Skeletal muscle satellite cell (primary cell): ENCODE results near the gene SLC7A10.

Experiments used
- H3K27me3 ChIP-seq: 2 replicates; pipeline ENCODE4 v1.7.0; 2013; ENCODE audit warnings: low read length; ENCODE audit not compliant: control insufficient read depth, insufficient read depth
- H3K36me3 ChIP-seq: 2 replicates; pipeline ENCODE4 v1.7.0; 2013; ENCODE audit warnings: mild to moderate bottlenecking, control low read depth, low read length; ENCODE audit not compliant: insufficient read depth
- H3K4me1 ChIP-seq: 2 replicates; pipeline ENCODE4 v1.7.0; 2013; ENCODE audit warnings: low read length; ENCODE audit not compliant: control insufficient read depth, insufficient read depth
- H3K4me2 ChIP-seq: 2 replicates; pipeline ENCODE4 v1.7.0; 2013; ENCODE audit warnings: mild to moderate bottlenecking, low read length
- H3K4me3 ChIP-seq: 2 replicates; pipeline ENCODE4 v1.7.0; 2013; ENCODE audit warnings: low read length
- H3K9ac ChIP-seq: 2 replicates; pipeline ENCODE4 v1.7.0; 2013; ENCODE audit warnings: mild to moderate bottlenecking, low read depth, low read length, moderate library complexity
- H3K9me3 ChIP-seq: replicated peaks from 2 replicates; pipeline ENCODE4 v1.7.0; 2013; ENCODE audit warnings: mild to moderate bottlenecking, control low read depth, low read length

The SLC7A10 gene

GRCh38 chr19:33251526-33252090 is 26.0 kb upstream of the SLC7A10 start:
- Histone ChIP-seq H3K4me1 (no peaks in the 10 kb centered on the region), H3K4me2 (no peak overlapping the region), H3K27me3 (peaks cover 24% of the 10 kb centered on the region), H3K4me3 (no peak overlapping the region), H3K36me3 (no peaks in the 10 kb centered on the region), H3K9me3 (no peaks in the 10 kb centered on the region), H3K9ac (no peak overlapping the region)

- Histone ChIP-seq H3K27me3 (peaks cover 19% of the 10 kb centered on the region), H3K4me3 (no peak overlapping the region), H3K9me3 (no peaks in the 10 kb centered on the region), H3K4me2 (no peak overlapping the region), H3K36me3 (no peaks in the 10 kb centered on the region), H3K4me1 (no peaks in the 10 kb centered on the region), H3K9ac (no peak overlapping the region)
Measured at GRCh38 chr19:33251076-33251475, 25.4 kb upstream of the SLC7A10 start.

- Histone ChIP-seq H3K9ac (no peak overlapping the region), H3K4me1 (no peaks in the 10 kb centered on the region)
Measured at GRCh38 chr19:33250500-33250899, 24.9 kb upstream of the SLC7A10 start.

GRCh38 chr19:33249740-33250366 is 24.2 kb upstream of the SLC7A10 start:
- no peaks in the 10 kb centered on the region for H3K4me1 ChIP-seq
- peaks cover 6% of the 10 kb centered on the region for H3K9me3 ChIP-seq
- H3K4me3 ChIP-seq, result no peak overlapping the region
- no peak overlapping the region for H3K9ac ChIP-seq
- no peaks in the 10 kb centered on the region for H3K36me3 ChIP-seq
- H3K27me3 ChIP-seq, result peaks cover 7% of the 10 kb centered on the region
- no peak overlapping the region for H3K4me2 ChIP-seq

More at GRCh38 chr19:33250500-33250899, 24.9 kb upstream of the SLC7A10 start:
- Histone ChIP-seq H3K36me3 (no peaks in the 10 kb centered on the region), H3K27me3 (peaks cover 13% of the 10 kb centered on the region), H3K4me2 (no peak overlapping the region), H3K4me3 (no peak overlapping the region), H3K9me3 (peaks cover 2% of the 10 kb centered on the region)

- Histone ChIP-seq H3K4me3 (no peak overlapping the region), H3K4me2 (no peak overlapping the region), H3K4me1 (no peaks in the 10 kb centered on the region), H3K27me3 (peaks cover 6% of the 10 kb centered on the region), H3K36me3 (no peaks in the 10 kb centered on the region), H3K9ac (no peak overlapping the region), H3K9me3 (peaks cover 6% of the 10 kb centered on the region)
Measured at GRCh38 chr19:33248954-33249613, 23.4 kb upstream of the SLC7A10 start.

- Histone ChIP-seq H3K27me3 (peaks cover 10% of the 10 kb centered on the region), H3K36me3 (no peaks in the 10 kb centered on the region), H3K4me2 (no peak overlapping the region), H3K9ac (no peak overlapping the region), H3K4me3 (no peak overlapping the region), H3K9me3 (peaks cover 6% of the 10 kb centered on the region), H3K4me1 (no peaks in the 10 kb centered on the region)
Measured at GRCh38 chr19:33248553-33248953, 22.9 kb upstream of the SLC7A10 start.

- Histone ChIP-seq H3K4me2 (no peak overlapping the region), H3K4me3 (no peak overlapping the region), H3K4me1 (no peaks in the 10 kb centered on the region), H3K27me3 (peaks cover 10% of the 10 kb centered on the region), H3K9ac (no peak overlapping the region), H3K36me3 (no peaks in the 10 kb centered on the region), H3K9me3 (peaks cover 6% of the 10 kb centered on the region)
Measured at GRCh38 chr19:33248104-33248503, 22.5 kb upstream of the SLC7A10 start.

GRCh38 chr19:33247441-33247819 is 21.8 kb upstream of the SLC7A10 start:
- no peak overlapping the region for H3K4me2 ChIP-seq
- no peak overlapping the region for H3K9ac ChIP-seq
- H3K27me3 ChIP-seq, result peaks cover 11% of the 10 kb centered on the region
- H3K4me3 ChIP-seq, result no peak overlapping the region
- peaks cover 6% of the 10 kb centered on the region for H3K9me3 ChIP-seq
- H3K36me3 ChIP-seq, result no peaks in the 10 kb centered on the region
- H3K4me1 ChIP-seq, result no peaks in the 10 kb centered on the region

- no peaks in the 10 kb centered on the region for H3K36me3 ChIP-seq
- H3K9ac ChIP-seq, result no peak overlapping the region
- peaks cover 6% of the 10 kb centered on the region for H3K9me3 ChIP-seq
- H3K4me3 ChIP-seq, result no peak overlapping the region
- peaks cover 11% of the 10 kb centered on the region for H3K27me3 ChIP-seq
- H3K4me1 ChIP-seq, result no peaks in the 10 kb centered on the region
- no peak overlapping the region for H3K4me2 ChIP-seq
Measured at GRCh38 chr19:33246709-33247440, 21.2 kb upstream of the SLC7A10 start.

- peaks cover 5% of the 10 kb centered on the region for H3K4me1 ChIP-seq
- H3K36me3 ChIP-seq, result no peaks in the 10 kb centered on the region
- H3K4me2 ChIP-seq, result no peak overlapping the region
- peaks cover 11% of the 10 kb centered on the region for H3K27me3 ChIP-seq
- peaks cover 6% of the 10 kb centered on the region for H3K9me3 ChIP-seq
- no peak overlapping the region for H3K4me3 ChIP-seq
- H3K9ac ChIP-seq, result no peak overlapping the region
Measured at GRCh38 chr19:33245948-33246708, 20.5 kb upstream of the SLC7A10 start.

- peaks cover 6% of the 10 kb centered on the region for H3K9me3 ChIP-seq
- no peak overlapping the region for H3K4me3 ChIP-seq
- H3K4me1 ChIP-seq, result peaks cover 5% of the 10 kb centered on the region
- no peak overlapping the region for H3K4me2 ChIP-seq
- no peak overlapping the region for H3K9ac ChIP-seq
- H3K36me3 ChIP-seq, result no peaks in the 10 kb centered on the region
- H3K27me3 ChIP-seq, result peaks cover 20% of the 10 kb centered on the region
Measured at GRCh38 chr19:33242911-33243310, 17.3 kb upstream of the SLC7A10 start.
